ENCODE data around the gene TGM5. TPM values are rescaled to one million over a fixed set of nuclear protein-coding genes. Genes with fewer than 3 reads are reported as not detected.

The TGM5 gene
- total RNA-seq, 1 experiment from 2014 or later: not detected

DNA sequence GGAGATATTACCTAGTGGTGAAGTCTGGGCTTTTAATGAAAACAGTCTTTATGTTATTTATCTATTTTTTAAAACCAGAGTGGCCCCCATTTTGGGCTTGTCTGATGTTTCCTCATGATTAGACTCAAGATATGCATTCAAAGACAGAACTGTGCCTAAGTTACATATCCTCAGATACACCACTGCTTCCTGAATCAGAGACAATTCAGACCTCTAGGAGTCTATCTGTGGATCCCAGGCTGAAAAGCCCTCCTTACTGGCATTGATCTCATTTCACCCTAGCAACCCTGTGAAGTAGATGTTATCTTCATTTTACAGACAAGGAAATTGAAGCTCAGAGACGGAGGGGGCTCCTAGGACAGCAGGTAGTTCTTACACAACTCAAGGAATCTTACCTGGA is 16.8 kb upstream of the TGM5 start (continued):
- TF ChIP-seq POLR2AphosphoS5 (IDR thresholded peaks at IDR 0.05; ENCODE audit: low read depth, low read length) (no peak), SP1 (IDR thresholded peaks at IDR 0.05; ENCODE audit: low read depth) (no peak), TCF7L2 (IDR thresholded peaks at IDR 0.05; ENCODE audit: borderline replicate concordance, extremely low read depth, insufficient read depth, insufficient read length) (no peak), ZNF274 (IDR thresholded peaks at IDR 0.05; ENCODE audit: low read depth, low read length) (no peak), CBX3 (IDR thresholded peaks at IDR 0.05; ENCODE audit: low read depth) (no peak), EZH2 (IDR thresholded peaks at IDR 0.05) (no peak)
- TF ChIP-seq, protein P1, sequence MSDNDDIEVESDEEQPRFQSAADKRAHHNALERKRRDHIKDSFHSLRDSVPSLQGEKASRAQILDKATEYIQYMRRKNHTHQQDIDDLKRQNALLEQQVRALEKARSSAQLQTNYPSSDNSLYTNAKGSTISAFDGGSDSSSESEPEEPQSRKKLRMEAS (IDR thresholded peaks at IDR 0.05): no peak

DNA sequence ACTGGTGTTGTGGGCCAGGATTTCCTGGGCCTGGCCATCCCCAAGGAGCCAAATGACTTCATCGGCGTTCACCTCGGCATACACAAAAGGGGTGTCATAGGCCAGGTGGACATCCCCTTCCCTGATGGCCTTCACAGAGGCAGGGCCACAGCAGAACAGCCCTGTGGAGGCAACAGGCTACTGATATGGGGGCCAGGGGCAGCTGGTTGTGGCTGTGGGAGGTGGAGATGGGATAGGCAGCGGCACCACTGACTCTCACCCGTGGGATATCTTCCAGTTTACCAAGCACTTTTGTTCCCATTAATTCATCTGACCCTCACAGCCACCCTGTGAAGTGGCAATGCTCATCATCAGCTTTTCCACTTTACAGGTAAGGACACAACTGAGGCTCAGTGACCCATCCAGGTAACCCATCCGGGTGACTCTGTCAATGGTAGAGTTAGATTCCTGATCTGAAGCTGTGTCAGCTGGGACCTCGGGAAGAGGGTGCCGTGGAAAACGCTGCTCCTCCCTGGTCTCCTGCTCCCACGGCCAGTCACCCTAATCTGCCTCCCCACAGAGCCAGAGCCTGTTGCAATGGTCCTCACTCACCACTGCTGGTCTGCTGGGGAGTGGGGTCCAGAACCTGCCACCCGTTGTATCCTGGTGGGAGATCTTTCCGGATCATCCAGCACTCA is 15.3 kb upstream of the TGM5 start:
- Histone ChIP-seq H2AFZ (ENCODE audit: low read depth, low read length, poor library complexity, severe bottlenecking) (no peak overlapping the region), H3K4me1 (ENCODE audit: control insufficient read depth in 1 of 2, insufficient read depth in 2 of 2, low read length in 2 of 2) (no peaks in the 10 kb centered on the region), H3K27ac (ENCODE audit: low read depth, low read length) (no peak overlapping the region), H3K36me3 (ENCODE audit: control insufficient read depth in 1 of 2, insufficient read depth in 2 of 2, low read length in 2 of 2) (no peaks in the 10 kb centered on the region), H3K9ac (ENCODE audit: low read length) (no peak overlapping the region), H3K9me3 (ENCODE audit: control insufficient read depth in 1 of 2, insufficient read depth in 1 of 2, low read depth in 1 of 2, low read length in 2 of 2) (no peaks in the 10 kb centered on the region), H3K79me2 (ENCODE audit: insufficient read depth, low read length) (no peaks in the 10 kb centered on the region), H4K20me1 (ENCODE audit: insufficient read depth) (no peaks in the 10 kb centered on the region), H3K4me2 (ENCODE audit: low read length) (no peak overlapping the region), H3K4me3 (replicated peaks in 1 of 2; ENCODE audit: low read depth in 1 of 2, low read length in 2 of 2) (no peak overlapping the region), H3K9me2 (ENCODE audit: insufficient read depth) (no peaks in the 10 kb centered on the region), H3K27me3 (ENCODE audit: insufficient read depth, low read length) (peaks cover under 1% of the 10 kb centered on the region; the same call in 1 of the 2 replicates)
- BruUV-seq (replicated peaks): no TSS peak
- intact Hi-C loops (cut with micrococcal nuclease): loop anchor here (5.0 to 10.0 kb wide), 4 partner anchors 95 to 577 kb away; partner anchors contain the start of genes CCNDBP1, CDAN1 and TTBK2
- CTCF ChIA-PET: no interaction called here
- no peak for ATAC-seq
- no peak for DNase-seq (ENCODE audit: low read depth, low spot score)
- POLR2A ChIA-PET: no interaction called here
- TF ChIP-seq CBX3 (IDR thresholded peaks at IDR 0.05; ENCODE audit: low read depth): no peak
- TF ChIP-seq, protein P2, sequence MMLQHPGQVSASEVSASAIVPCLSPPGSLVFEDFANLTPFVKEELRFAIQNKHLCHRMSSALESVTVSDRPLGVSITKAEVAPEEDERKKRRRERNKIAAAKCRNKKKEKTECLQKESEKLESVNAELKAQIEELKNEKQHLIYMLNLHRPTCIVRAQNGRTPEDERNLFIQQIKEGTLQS (IDR thresholded peaks at IDR 0.05): no peak
- no peak for TF ChIP-seq SRF (IDR thresholded peaks at IDR 0.05; ENCODE audit: low read depth)
- TF ChIP-seq POLR2AphosphoS5 (IDR thresholded peaks at IDR 0.05; ENCODE audit: low read depth, low read length): no peak
- TF ChIP-seq ZFX (IDR thresholded peaks at IDR 0.05): no peak
- TF ChIP-seq POLR2A (IDR thresholded peaks at IDR 0.05; ENCODE audit: borderline replicate concordance, extremely low read depth, insufficient read depth, insufficient read length): no peak
- no peak for TF ChIP-seq SP1 (IDR thresholded peaks at IDR 0.05; ENCODE audit: low read depth)
- TF ChIP-seq, protein P3, sequence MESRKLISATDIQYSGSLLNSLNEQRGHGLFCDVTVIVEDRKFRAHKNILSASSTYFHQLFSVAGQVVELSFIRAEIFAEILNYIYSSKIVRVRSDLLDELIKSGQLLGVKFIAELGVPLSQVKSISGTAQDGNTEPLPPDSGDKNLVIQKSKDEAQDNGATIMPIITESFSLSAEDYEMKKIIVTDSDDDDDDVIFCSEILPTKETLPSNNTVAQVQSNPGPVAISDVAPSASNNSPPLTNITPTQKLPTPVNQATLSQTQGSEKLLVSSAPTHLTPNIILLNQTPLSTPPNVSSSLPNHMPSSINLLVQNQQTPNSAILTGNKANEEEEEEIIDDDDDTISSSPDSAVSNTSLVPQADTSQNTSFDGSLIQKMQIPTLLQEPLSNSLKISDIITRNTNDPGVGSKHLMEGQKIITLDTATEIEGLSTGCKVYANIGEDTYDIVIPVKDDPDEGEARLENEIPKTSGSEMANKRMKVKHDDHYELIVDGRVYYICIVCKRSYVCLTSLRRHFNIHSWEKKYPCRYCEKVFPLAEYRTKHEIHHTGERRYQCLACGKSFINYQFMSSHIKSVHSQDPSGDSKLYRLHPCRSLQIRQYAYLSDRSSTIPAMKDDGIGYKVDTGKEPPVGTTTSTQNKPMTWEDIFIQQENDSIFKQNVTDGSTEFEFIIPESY (IDR thresholded peaks at IDR 0.05; ENCODE audit: extremely low read depth, insufficient replicate concordance, low read length): no peak
- RAD21 ChIA-PET (ENCODE audit: low non-redundant PET in 1 of 2, low total read pairs in 2 of 2, uncharacterized antibody in 2 of 2, unreplicated experiment in 2 of 2): no interaction called here
